Panc1 (cell line): ENCODE results near the gene EPHX1. TPM values are rescaled to one million over a fixed set of nuclear protein-coding genes. Genes with fewer than 3 reads are reported as not detected.

Source experiments
- ATAC-seq: fragments of 200-7000 bp; cut with Tn5 transposase; 2 replicates; pipeline ENCODE4 v1.9.1; 2020; ENCODE audit warnings: mild to moderate bottlenecking, moderate library complexity
- BruUV-seq: library from RNA; stranded (reverse); fragments of 400-500 nt; replicated peaks from 2 replicates; lab custom pipeline; 2021; lab: Mats Ljungman, UMichigan
- CTCF ChIA-PET: fragments of 300-600 bp; sonication (Branson Sonifier 250); formaldehyde crosslinking; loops from one replicate; lab custom pipeline; 2022; ENCODE audit warnings: antibody characterized with exemption; lab: Charles Lee
- POLR2A ChIA-PET: fragments of 300-600 bp; sonication (Branson Sonifier 250); formaldehyde crosslinking; loops from one replicate; lab custom pipeline; 2022; ENCODE audit warnings: antibody characterized with exemption; lab: Charles Lee
- DNase-seq: peaks from one replicate; pipeline ENCODE4 v3.0.0-alpha.2; 2010; ENCODE audit warnings: low read depth, low spot score
- H3K27ac ChIP-seq: 2 replicates; pipeline ENCODE4 v1.5.1; 2011; ENCODE audit warnings: mild to moderate bottlenecking, low read length, inconsistent platforms
- H3K27me3 ChIP-seq: fragments of 200-500 bp; sonication (Bioruptor generic); 2 replicates; pipeline ENCODE4 v1.6.0; 2014; ENCODE audit warnings: low read length, inconsistent platforms; ENCODE audit not compliant: control insufficient read depth, insufficient read depth
- H3K36me3 ChIP-seq: fragments of 200-500 bp; sonication (Bioruptor generic); 2 replicates; pipeline ENCODE4 v1.5.1; 2014; ENCODE audit warnings: inconsistent platforms, mild to moderate bottlenecking, low read length, moderate library complexity; ENCODE audit not compliant: control insufficient read depth, insufficient read depth
- H3K4me1 ChIP-seq: 2 replicates; pipeline ENCODE4 v1.5.1; 2011; ENCODE audit warnings: inconsistent platforms, mild to moderate bottlenecking, low read length, moderate library complexity; ENCODE audit not compliant: control insufficient read depth, insufficient read depth
- H3K4me3 ChIP-seq, 2 experiments: 2 replicates each; pipeline ENCODE4 v1.5.1; 2011 to 2012; ENCODE audit warnings: low read depth in 2 of 2, low read length in 2 of 2, mild to moderate bottlenecking in 2 of 2, inconsistent platforms in 1 of 2, moderate library complexity in 1 of 2
- H3K9me3 ChIP-seq: fragments of 200-500 bp; sonication (Bioruptor generic); 2 replicates; pipeline ENCODE4 v1.5.1; 2014; ENCODE audit warnings: low read depth, mild to moderate bottlenecking, inconsistent platforms, low read length, moderate library complexity; ENCODE audit not compliant: control insufficient read depth, insufficient read depth
- CTCF ChIP-seq: fragments of 450-650 bp; IDR thresholded peaks from 2 replicates; pipeline ENCODE4 v1.5.1; 2017; ENCODE audit warnings: mild to moderate bottlenecking
- POLR2AphosphoS5 ChIP-seq: IDR thresholded peaks from 2 replicates; pipeline ENCODE4 v1.6.1; 2012; ENCODE audit warnings: mild to moderate bottlenecking, low read depth, low read length, moderate library complexity
- REST ChIP-seq, 2 experiments: IDR thresholded peaks; 2 replicates each; pipeline ENCODE4 v1.6.1; 2011 to 2012; ENCODE audit warnings: low read depth in 2 of 2, control low read depth in 1 of 2, low read length in 1 of 2, mild to moderate bottlenecking in 1 of 2, moderate library complexity in 1 of 2; ENCODE audit not compliant: insufficient read depth in 1 of 2
- SIN3A ChIP-seq: IDR thresholded peaks from 2 replicates; pipeline ENCODE4 v1.6.1; 2012; ENCODE audit warnings: low read depth, mild to moderate bottlenecking, low read length, moderate library complexity, borderline replicate concordance; ENCODE audit not compliant: insufficient read depth
- TCF7L2 ChIP-seq: IDR thresholded peaks from 2 replicates; pipeline ENCODE4 v1.6.1; 2011; ENCODE audit warnings: mild to moderate bottlenecking, low read depth, low read length, inconsistent platforms
- in situ Hi-C: cut with HindIII; loops from 2 replicates; pipeline ENCODE4 v1.10.0; 2016; ENCODE audit warnings: low sequenced_read_pairs, low pct_unique_long_range_greater_than_20kb
- intact Hi-C: fragments of 100-400 bp; cut with micrococcal nuclease; formaldehyde crosslinking; loops from one replicate; pipeline ENCODE4 v1.10.0; 2022; ENCODE audit not compliant: unreplicated experiment
- total RNA-seq: library from RNA; stranded (reverse); gene quantifications from one replicate; pipeline ENCODE4 v1.2.1, GENCODE V29; 2021; ENCODE audit not compliant: unreplicated experiment

Gene EPHX1
- total RNA-seq, 1 experiment from 2014 or later, result 76.4 TPM

GRCh38 chr1:225892307-225892706 lies 82.4 kb downstream of the EPHX1 start:
- H3K27ac ChIP-seq, result no peak overlapping the region
- intact Hi-C loops (no loop called here), in situ Hi-C loops (no loop called here)
- H3K36me3 ChIP-seq, result no peaks in the 10 kb centered on the region
- no peak for DNase-seq
- no peaks in the 10 kb centered on the region for H3K27me3 ChIP-seq
- H3K4me1 ChIP-seq, result peaks cover 5% of the 10 kb centered on the region
- TF ChIP-seq POLR2AphosphoS5 (no peak), SIN3A (no peak), TCF7L2 (no peak), REST (IDR thresholded peaks at IDR 0.05; ENCODE audit: insufficient read depth in 1 of 2, low read depth in 2 of 2, low read length in 1 of 2) (no peak), CTCF (no peak)
- BruUV-seq, result no TSS peak
- ATAC-seq, result no peak
- POLR2A ChIA-PET, result no interaction called here
- no peak overlapping the region for H3K4me3 ChIP-seq
- no peaks in the 10 kb centered on the region for H3K9me3 ChIP-seq
- CTCF ChIA-PET, result no interaction called here

Other genes with a start within 250 kb of the EPHX1 start
- gene ENAH, start 157.0 kb upstream of the EPHX1 start, total RNA-seq, result 133 TPM
- gene SRP9, start 32.3 kb upstream of the EPHX1 start, total RNA-seq, result 282 TPM
- gene TMEM63A, start 72.3 kb downstream of the EPHX1 start, total RNA-seq, result 31.4 TPM
- not detected for gene LEFTY1, start 79.0 kb downstream of the EPHX1 start, total RNA-seq
- 74.4 TPM for gene PYCR2, start 114.1 kb downstream of the EPHX1 start, total RNA-seq
- gene LEFTY2, start 131.1 kb downstream of the EPHX1 start, total RNA-seq, result not detected
- gene SDE2, start 189.2 kb downstream of the EPHX1 start, total RNA-seq, result 18.3 TPM